ENCODE results near the gene ZNF207. TPM values are rescaled to one million over a fixed set of nuclear protein-coding genes. Genes with fewer than 3 reads are reported as not detected.

ZNF207 gene
- total RNA-seq, 1 donor from 2014 or later: 54.5 TPM

- DNase-seq: no peak
- no peaks in the 10 kb centered on the region for H3K9me3 ChIP-seq (replicated peaks)
- H3K36me3 ChIP-seq: peaks cover 8% of the 10 kb centered on the region
- H3K27ac ChIP-seq (replicated peaks): no peak overlapping the region
- H3K27me3 ChIP-seq (ENCODE audit: low read depth): no peaks in the 10 kb centered on the region
- no peak for TF ChIP-seq CTCF (IDR thresholded peaks at IDR 0.05; ENCODE audit: borderline replicate concordance)
- no peak overlapping the region for H3K4me3 ChIP-seq
- peaks cover 3% of the 10 kb centered on the region for H3K4me1 ChIP-seq
- intact Hi-C loops (cut with micrococcal nuclease): no loop called here
These were observed 22.0 kb upstream of the ZNF207 start for GRCh38 chr17:32327911-32328310.

GRCh38 chr17:32330147-32330546 lies 19.8 kb upstream of the ZNF207 start:
- Histone ChIP-seq H3K4me1 (no peaks in the 10 kb centered on the region), H3K27ac (replicated peaks) (no peak overlapping the region)

GRCh38 chr17:32331243-32332040 lies 18.5 kb upstream of the ZNF207 start:
- H3K36me3 ChIP-seq: peaks cover 44% of the 10 kb centered on the region
- no peaks in the 10 kb centered on the region for H3K4me1 ChIP-seq
- intact Hi-C loops (cut with micrococcal nuclease): no loop called here
- H3K4me3 ChIP-seq: no peak overlapping the region
- H3K27ac ChIP-seq (replicated peaks): no peak overlapping the region
- no peaks in the 10 kb centered on the region for H3K9me3 ChIP-seq (replicated peaks)
- TF ChIP-seq CTCF (IDR thresholded peaks at IDR 0.05; ENCODE audit: borderline replicate concordance): no peak
- DNase-seq: no peak
- H3K27me3 ChIP-seq (ENCODE audit: low read depth): no peaks in the 10 kb centered on the region

More at GRCh38 chr17:32330147-32330546, 19.8 kb upstream of the ZNF207 start:
- no peaks in the 10 kb centered on the region for H3K27me3 ChIP-seq (ENCODE audit: low read depth)
- no peak for DNase-seq
- no peak overlapping the region for H3K4me3 ChIP-seq
- TF ChIP-seq CTCF (IDR thresholded peaks at IDR 0.05; ENCODE audit: borderline replicate concordance): no peak
- intact Hi-C loops (cut with micrococcal nuclease): no loop called here
- H3K9me3 ChIP-seq (replicated peaks): no peaks in the 10 kb centered on the region
- peaks cover 31% of the 10 kb centered on the region for H3K36me3 ChIP-seq

- no peaks in the 10 kb centered on the region for H3K27me3 ChIP-seq (ENCODE audit: low read depth)
- no peak for TF ChIP-seq CTCF (IDR thresholded peaks at IDR 0.05; ENCODE audit: borderline replicate concordance)
- no peak for DNase-seq
- intact Hi-C loops (cut with micrococcal nuclease): no loop called here
- no peaks in the 10 kb centered on the region for H3K9me3 ChIP-seq (replicated peaks)
- peaks cover 61% of the 10 kb centered on the region for H3K36me3 ChIP-seq
- no peak overlapping the region for H3K27ac ChIP-seq (replicated peaks)
- no peak overlapping the region for H3K4me3 ChIP-seq
- H3K4me1 ChIP-seq: no peaks in the 10 kb centered on the region
These were observed 16.8 kb upstream of the ZNF207 start for GRCh38 chr17:32333187-32333586.

GRCh38 chr17:32335046-32335445 lies 14.9 kb upstream of the ZNF207 start:
- TF ChIP-seq CTCF (IDR thresholded peaks at IDR 0.05; ENCODE audit: borderline replicate concordance): no peak
- Histone ChIP-seq H3K4me3 (no peak overlapping the region), H3K4me1 (no peaks in the 10 kb centered on the region), H3K36me3 (peaks cover 73% of the 10 kb centered on the region), H3K27me3 (ENCODE audit: low read depth) (no peaks in the 10 kb centered on the region), H3K9me3 (replicated peaks) (no peaks in the 10 kb centered on the region), H3K27ac (replicated peaks) (no peak overlapping the region)
- DNase-seq: no peak
- intact Hi-C loops (cut with micrococcal nuclease): no loop called here
